Hematopoietic multipotent progenitor cell treated with erythropoietin and hydrocortisone succinate and interleukin-3 and kit ligand, for 17 days (in vitro differentiated cells): ENCODE data around the gene STAG1.
"Not testable (repeated sequence)": the region's sequence is repeated elsewhere in the genome, so short reads cannot be mapped to it uniquely, and the experiment has no call there.

Experiments
- DNase-seq: peaks from one replicate; pipeline ENCODE4 v3.0.0-alpha.2; 2015; ENCODE audit warnings: low spot score

STAG1 gene

DNA sequence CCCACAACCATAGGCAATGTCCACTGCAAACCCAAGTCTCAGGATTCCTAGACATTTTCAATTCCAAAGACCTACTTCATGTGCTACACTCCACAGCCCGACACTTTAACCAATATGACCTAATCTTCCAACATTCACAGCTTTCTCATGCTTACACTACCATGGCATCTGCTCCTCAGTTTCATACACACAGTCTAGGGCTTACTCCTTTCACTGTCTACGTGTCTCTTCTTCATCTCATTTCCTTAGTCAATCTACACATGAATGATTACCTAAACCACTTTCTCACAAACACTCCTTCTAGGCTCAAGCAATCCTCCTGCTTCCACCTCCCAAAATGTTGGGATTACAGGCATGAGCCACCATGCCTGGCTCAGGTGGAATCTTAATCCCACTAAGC lies 106.3 kb downstream of the STAG1 start:
- DNase-seq = no peak

- no peak for DNase-seq
Measured at GRCh38 chr3:136644212-136644611, 108.0 kb downstream of the STAG1 start.

- DNase-seq = peak; percentile 3
Measured at GRCh38 chr3:136643380-136643779, 108.8 kb downstream of the STAG1 start.

GRCh38 chr3:136642711-136643110 lies 109.5 kb downstream of the STAG1 start:
- peak; percentile 6 for DNase-seq

- DNase-seq = no peak
Measured at GRCh38 chr3:136639069-136639468, 113.1 kb downstream of the STAG1 start.

DNA sequence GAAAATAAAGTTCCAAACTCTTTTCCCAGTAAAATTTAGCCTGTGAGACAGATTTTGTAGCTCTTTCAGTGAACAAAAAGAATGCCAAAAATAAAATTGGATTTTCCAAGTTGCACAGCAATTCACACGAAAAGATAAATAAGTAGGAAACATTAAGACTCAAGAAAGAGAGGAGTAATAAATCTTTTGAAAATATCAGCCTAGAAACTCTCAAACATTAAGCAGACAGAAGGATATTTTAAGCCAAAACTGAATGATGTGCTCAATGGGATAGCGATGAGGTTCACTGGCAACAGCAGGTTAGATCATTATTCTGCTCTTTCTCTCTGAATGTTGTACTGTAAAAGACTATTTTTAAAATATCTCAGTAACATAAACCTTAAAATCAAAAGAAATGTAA lies 115.0 kb downstream of the STAG1 start:
- DNase-seq = no peak

- no peak for DNase-seq
Measured at GRCh38 chr3:136634821-136635220, 117.4 kb downstream of the STAG1 start.

DNA sequence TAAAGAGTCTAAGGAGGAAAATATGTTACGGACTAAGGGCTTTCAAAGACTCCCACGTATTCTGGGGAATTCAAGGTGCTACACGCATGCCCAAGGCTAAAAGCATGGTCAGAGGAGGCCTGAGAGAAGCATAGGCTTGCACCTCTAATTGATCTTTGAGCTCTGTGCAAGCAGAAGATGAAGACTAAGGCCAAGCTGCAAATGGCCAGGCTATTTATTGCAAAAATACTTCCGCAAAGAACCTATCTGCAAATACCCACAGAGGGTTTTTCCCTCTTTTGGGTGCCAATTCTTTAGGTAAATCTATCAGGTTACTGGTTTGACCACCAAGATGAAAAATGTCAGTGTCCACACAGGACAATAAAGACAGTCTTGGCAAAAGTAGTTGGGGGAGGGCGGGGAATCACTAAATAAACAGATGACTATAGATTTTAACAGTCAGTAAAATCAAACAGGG lies 119.5 kb downstream of the STAG1 start:
- no peak for DNase-seq

- DNase-seq = no peak
Measured at GRCh38 chr3:136631424-136631823, 120.8 kb downstream of the STAG1 start.

DNA sequence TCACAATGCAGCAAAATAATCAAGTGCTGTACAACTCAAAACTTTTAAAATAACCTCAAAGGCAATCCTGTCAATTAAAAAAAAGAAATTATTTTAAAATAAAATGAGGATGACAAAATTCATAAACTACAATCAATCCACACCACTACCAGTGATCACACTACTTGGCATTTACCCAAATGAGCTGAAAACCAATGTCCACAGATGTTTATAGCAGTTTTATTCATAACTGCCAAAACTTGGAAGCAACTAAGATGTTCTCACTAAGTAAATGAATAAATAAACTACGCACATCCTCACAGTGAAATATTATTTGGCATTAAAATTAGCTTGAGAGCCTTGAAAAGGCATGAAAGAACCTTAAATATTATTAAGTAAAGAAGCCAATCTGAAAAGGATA lies 121.3 kb downstream of the STAG1 start:
- no peak for DNase-seq

DNA sequence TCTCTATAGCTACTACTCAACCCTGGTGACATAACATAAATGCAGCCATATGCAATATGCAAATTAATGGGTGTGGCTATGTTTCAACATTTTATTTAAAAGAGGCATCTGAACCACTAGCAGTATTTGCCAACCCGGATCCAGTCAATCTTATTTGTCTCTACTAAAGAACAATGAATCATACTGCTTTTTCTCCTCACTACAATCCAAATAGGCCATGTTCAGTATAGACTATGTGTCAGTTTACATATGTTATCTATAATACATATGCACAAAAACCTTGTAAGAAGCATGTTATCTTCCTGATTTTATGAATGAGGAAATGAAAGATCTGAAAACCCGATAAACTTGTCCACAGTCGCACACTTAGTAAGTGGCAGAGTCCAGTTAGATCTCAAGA lies 125.7 kb downstream of the STAG1 start:
- no peak for DNase-seq

- no peak for DNase-seq
Measured at GRCh38 chr3:136624894-136625815, 127.0 kb downstream of the STAG1 start.

GRCh38 chr3:136624371-136624770 lies 127.8 kb downstream of the STAG1 start:
- no peak for DNase-seq

DNA sequence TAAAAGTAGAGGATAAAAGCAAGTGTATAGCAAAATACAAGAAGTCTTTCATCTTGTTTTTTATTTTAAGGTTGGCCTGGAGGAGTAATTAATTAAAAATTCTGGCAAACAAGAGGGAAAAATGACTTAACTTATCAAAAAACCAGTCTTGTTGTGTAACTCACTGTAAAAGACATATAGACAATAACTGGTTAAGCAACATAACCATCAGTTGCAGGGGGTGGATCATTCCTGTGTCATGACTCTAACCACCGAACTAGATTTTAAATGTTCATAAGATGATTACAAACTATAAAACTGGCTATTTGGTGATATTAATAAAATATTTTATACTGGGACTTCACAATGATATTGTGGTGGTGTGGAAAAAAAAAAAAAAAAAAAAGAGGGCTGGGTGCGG lies 130.6 kb downstream of the STAG1 start:
- DNase-seq = no peak

GRCh38 chr3:136620436-136620835 lies 131.7 kb downstream of the STAG1 start:
- DNase-seq = no peak

DNA sequence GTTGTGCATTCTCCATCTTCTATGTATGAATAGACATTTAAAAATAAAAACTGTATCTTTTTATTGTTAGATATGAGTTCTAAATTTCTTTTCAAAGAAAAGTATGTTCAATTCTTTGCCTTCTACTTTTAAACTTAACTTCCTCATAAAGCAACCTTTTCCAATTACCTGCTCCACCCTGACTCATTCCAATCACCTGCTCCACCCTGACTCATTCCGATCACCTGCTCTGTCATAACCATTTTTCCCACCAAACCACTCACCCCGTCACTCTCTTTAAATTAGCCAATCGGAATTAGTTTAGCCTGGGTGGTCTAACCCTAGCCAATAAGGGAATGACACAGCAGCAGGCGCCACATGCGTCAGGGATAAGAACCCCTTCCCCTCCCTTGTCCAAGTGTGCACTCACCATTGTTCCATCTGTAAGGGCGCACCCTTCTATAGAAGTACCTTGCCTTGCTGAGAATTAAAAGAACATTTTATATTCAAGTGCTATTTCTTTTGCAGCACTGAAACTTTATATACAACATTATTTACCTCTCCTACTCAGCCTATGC lies 134.1 kb downstream of the STAG1 start:
- not testable (repeated sequence) for DNase-seq

GRCh38 chr3:136617198-136617597 lies 135.0 kb downstream of the STAG1 start:
- DNase-seq = no peak

- no peak for DNase-seq
Measured at GRCh38 chr3:136612512-136612911, 139.7 kb downstream of the STAG1 start.

- DNase-seq = no peak
Measured at GRCh38 chr3:136606990-136607389, 145.2 kb downstream of the STAG1 start.

DNA sequence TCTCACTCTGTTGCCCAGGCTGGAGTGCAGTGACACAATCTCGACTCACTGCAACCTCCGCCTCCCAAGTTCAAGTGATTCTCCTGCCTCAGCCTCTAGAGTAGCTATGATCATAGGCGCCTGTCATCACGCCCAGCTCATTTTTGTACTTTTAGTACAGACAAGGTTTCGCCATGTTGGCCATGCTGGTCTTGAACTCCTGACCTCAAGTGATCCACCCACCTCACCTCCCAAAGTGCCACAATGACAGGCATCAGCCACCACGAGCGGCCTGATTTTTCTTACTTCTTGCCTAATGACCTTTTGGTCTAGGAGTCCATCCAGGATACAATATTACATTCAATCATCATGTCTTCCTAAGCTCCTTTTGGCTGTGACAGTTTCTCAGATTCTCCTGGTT lies 146.0 kb downstream of the STAG1 start:
- not testable (repeated sequence) for DNase-seq

DNA sequence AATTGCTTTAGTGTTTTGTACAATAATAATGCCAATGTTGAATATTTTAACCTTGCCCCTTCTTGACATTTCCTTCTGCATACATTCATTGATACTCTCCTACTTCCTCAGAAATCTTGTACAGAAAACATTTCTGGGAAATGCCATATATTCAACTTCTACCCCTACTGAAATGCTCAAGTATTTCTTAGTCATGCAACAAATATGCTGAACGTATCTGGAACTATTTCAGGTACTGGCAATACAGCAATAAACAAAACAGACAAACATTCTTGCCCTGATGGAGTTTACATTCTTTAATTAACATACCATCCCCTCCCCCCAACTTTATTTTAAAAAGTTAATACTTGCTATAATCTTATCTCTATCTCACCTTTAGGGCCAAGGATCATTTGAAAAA lies 147.2 kb downstream of the STAG1 start:
- DNase-seq = no peak

DNA sequence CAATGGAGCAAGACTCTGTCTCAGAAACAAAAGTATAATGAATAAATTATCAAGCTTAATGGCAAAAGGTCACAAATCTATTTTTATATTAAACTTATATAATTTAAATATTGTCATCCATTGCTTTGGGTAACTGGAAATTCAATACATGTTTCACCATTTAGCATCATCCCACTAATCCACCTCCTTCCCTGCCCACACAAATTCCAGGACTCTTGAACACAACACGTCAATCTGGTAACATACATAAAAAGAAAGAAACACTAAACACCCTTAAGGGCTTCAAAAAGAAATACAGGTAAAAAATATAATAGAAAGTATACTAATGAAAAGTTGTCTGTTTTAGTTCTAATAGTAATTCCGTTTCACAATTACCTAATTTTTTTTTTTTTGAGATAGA lies 149.4 kb downstream of the STAG1 start:
- DNase-seq = no peak

GRCh38 chr3:136595913-136596697 lies 156.1 kb downstream of the STAG1 start:
- no peak for DNase-seq
